ENCODE measurements around the gene SPEF2. TPM values are rescaled to one million over a fixed set of nuclear protein-coding genes. Genes with fewer than 3 reads are reported as not detected.

Gene SPEF2
- total and polyA plus RNA-seq, 10 of the 15 experiments (the other 5 are each of a cell fraction or from before 2014, with no cell fraction given), result 0.03 to 2.0 (median 0.07) TPM; not detected in 3

GRCh38 chr5:35826056-35826455, 208.4 kb downstream of the SPEF2 start:
- Histone ChIP-seq H3K36me3 (ENCODE audit: control insufficient read depth in 2 of 2, insufficient read depth in 2 of 2, low read length in 1 of 2) (no peaks in the 10 kb centered on the region), H3K4me3 (no peak overlapping the region), H3K9me3 (replicated peaks; ENCODE audit: control insufficient read depth, insufficient read depth, low read length) (no peaks in the 10 kb centered on the region), H4K20me1 (ENCODE audit: control insufficient read depth, insufficient read depth) (no peaks in the 10 kb centered on the region), H3K79me2 (ENCODE audit: control insufficient read depth, insufficient read depth, low read length) (no peaks in the 10 kb centered on the region), H3K27me3 (replicated peaks in 1 of 2; ENCODE audit: control insufficient read depth in 2 of 2, insufficient read depth in 2 of 2, low read length in 1 of 2) (no peaks in the 10 kb centered on the region; a peak in 1 of 4 replicates), H3K9ac (ENCODE audit: control insufficient read depth, insufficient read depth, low read length) (no peak overlapping the region), H3K4me2 (ENCODE audit: control insufficient read depth, insufficient read depth) (no peak overlapping the region), H2AFZ (ENCODE audit: control insufficient read depth, low read depth, low read length) (no peak overlapping the region), H3K4me1 (ENCODE audit: control insufficient read depth, insufficient read depth, low read length) (no peaks in the 10 kb centered on the region), H3K27ac (ENCODE audit: control insufficient read depth, insufficient read depth) (no peak overlapping the region)
- FAIRE-seq, result no peak
- POLR2A ChIA-PET, result interaction anchor here (0.7 kb wide), 1 partner anchor 28 kb away, joined by 5 read pairs; no protein-coding TSS in a partner anchor
- RAD21 ChIA-PET (ENCODE audit: unreplicated experiment), result no interaction called here
- SMC1A ChIA-PET (ENCODE audit: uncharacterized antibody, unreplicated experiment), result interaction anchor here (1.4 kb wide), 1 partner anchor 13 kb away, joined by 5 read pairs; no protein-coding TSS in a partner anchor
- in situ Hi-C loops (cut with MboI), result no loop called here
- ATAC-seq, result no peak
- TF ChIP-seq SKIL (IDR thresholded peaks at IDR 0.05; ENCODE audit: low read depth, poor library complexity, severe bottlenecking), result no peak
- TF ChIP-seq EGR1 (IDR thresholded peaks at IDR 0.05; ENCODE audit: borderline replicate concordance in 1 of 2, low read depth in 2 of 2, low read length in 2 of 2), result no peak
- no peak for TF ChIP-seq SMC3 (IDR thresholded peaks at IDR 0.05; ENCODE audit: borderline replicate concordance, low read length)
- TF ChIP-seq ZNF687 (IDR thresholded peaks at IDR 0.05), result no peak
- TF ChIP-seq FOXK2 (IDR thresholded peaks at IDR 0.05), result no peak
- no peak for TF ChIP-seq HDAC6 (IDR thresholded peaks at IDR 0.05; ENCODE audit: unreplicated experiment)
- TF ChIP-seq NR2F1 (conservative IDR thresholded peaks at IDR 0.05), result no peak
- no peak for TF ChIP-seq ZNF592 (IDR thresholded peaks at IDR 0.05)
- TF ChIP-seq HCFC1 (IDR thresholded peaks at IDR 0.05; ENCODE audit: low read length), result no peak
- no TSS peak for BruUV-seq (replicated peaks)
- CTCF ChIA-PET, result interaction anchor here (1.2 kb wide), 1 partner anchor 98 kb away, joined by 3 read pairs; no protein-coding TSS in a partner anchor
- intact Hi-C loops (cut with micrococcal nuclease; ENCODE audit: unreplicated experiment), result no loop called here
- 39% methylated on average over 3 of the region's 3 CpGs for WGBS (ENCODE audit: insufficient coverage, insufficient replicate concordance, low lambda C conversion rate, missing lambda C conversion rate)
- no peak for DNase-seq (ENCODE audit: low read depth, low spot score)
